Measurements from ENCODE around the gene PARVA. TPM values are rescaled to one million over a fixed set of nuclear protein-coding genes. Genes with fewer than 3 reads are reported as not detected.

PARVA gene
- total RNA-seq, 2 donors from 2014 or later = 55.9 to 58.1 TPM

DNA sequence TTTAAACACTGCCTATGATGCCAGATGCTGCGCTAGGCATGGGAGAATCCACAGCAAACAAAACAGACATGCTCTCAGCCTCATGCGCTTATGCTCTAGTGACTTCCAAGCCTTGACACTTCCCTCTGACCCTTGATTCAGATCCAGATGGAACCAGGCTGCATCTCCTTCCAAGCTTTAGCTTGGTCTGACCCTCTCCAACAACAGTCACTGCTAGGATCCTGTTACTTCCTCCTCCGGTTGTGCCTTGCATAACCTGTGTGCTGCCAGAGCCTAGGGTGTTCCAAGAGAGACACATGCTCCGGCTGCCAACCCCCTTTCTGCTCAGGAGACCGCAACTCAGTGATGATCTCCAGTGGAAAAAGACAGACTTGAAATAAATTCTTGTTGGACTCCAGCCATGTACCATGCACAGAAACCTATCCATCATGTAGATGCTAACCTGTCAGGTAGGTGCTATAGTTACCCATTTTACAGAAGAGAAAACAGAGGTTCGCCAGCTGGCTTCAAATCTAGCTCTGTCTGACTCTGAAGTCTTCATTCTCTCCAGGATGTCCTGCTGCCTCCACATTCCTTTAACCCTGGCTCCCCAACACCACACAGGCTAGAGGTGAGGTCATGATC, 160.5 kb downstream of the PARVA start:
- Histone ChIP-seq H3K36me3 (no peaks in the 10 kb centered on the region), H3K27me3 (no peaks in the 10 kb centered on the region), H3K9me3 (no peaks in the 10 kb centered on the region), H3K27ac (no peak overlapping the region), H3K4me1 (peaks cover 0 to 19% of the 10 kb centered on the region in 2 donors), H3K4me3 (no peak overlapping the region)
- no peak for DNase-seq (ENCODE audit: low spot score)
- TF ChIP-seq, protein P1, sequence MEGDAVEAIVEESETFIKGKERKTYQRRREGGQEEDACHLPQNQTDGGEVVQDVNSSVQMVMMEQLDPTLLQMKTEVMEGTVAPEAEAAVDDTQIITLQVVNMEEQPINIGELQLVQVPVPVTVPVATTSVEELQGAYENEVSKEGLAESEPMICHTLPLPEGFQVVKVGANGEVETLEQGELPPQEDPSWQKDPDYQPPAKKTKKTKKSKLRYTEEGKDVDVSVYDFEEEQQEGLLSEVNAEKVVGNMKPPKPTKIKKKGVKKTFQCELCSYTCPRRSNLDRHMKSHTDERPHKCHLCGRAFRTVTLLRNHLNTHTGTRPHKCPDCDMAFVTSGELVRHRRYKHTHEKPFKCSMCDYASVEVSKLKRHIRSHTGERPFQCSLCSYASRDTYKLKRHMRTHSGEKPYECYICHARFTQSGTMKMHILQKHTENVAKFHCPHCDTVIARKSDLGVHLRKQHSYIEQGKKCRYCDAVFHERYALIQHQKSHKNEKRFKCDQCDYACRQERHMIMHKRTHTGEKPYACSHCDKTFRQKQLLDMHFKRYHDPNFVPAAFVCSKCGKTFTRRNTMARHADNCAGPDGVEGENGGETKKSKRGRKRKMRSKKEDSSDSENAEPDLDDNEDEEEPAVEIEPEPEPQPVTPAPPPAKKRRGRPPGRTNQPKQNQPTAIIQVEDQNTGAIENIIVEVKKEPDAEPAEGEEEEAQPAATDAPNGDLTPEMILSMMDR (IDR thresholded peaks at IDR 0.05) = no peak

- H3K4me3 ChIP-seq = no peak overlapping the region
- peaks cover 0 to 19% of the 10 kb centered on the region in 2 donors for H3K4me1 ChIP-seq
- no peak for DNase-seq (ENCODE audit: low spot score)
- TF ChIP-seq, protein P1 (IDR thresholded peaks at IDR 0.05) = no peak
- H3K27ac ChIP-seq = no peak overlapping the region
- H3K27me3 ChIP-seq = no peaks in the 10 kb centered on the region
- no peaks in the 10 kb centered on the region for H3K36me3 ChIP-seq
- no peaks in the 10 kb centered on the region for H3K9me3 ChIP-seq
Observed at GRCh38 chr11:12538889-12539421, 161.6 kb downstream of the PARVA start.

DNA sequence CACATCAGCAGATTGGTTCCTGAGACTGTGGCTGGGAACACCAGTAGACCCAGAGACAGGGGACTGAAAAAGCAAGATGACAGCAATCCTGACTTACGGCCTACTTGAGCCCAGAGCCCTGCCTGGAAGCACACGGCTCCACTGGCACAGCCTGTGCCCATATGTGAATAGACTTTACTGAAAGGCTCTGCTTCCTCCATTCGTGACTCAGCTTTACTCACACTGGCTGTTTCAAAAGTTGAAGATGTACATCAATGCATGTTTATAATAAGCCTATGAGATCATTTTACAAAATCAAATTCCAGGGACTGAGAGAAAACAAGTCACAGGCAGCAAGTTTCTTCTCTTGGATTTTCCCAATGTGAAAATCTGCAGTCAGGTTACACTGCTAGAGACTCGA, 162.2 kb downstream of the PARVA start:
- Histone ChIP-seq H3K27ac (no peak overlapping the region), H3K27me3 (no peaks in the 10 kb centered on the region), H3K4me1 (peaks cover 0 to 19% of the 10 kb centered on the region in 2 donors), H3K36me3 (no peaks in the 10 kb centered on the region), H3K9me3 (no peaks in the 10 kb centered on the region), H3K4me3 (no peak overlapping the region)
- TF ChIP-seq, protein P1 (IDR thresholded peaks at IDR 0.05) = no peak
- no peak for DNase-seq (ENCODE audit: low spot score)

DNA sequence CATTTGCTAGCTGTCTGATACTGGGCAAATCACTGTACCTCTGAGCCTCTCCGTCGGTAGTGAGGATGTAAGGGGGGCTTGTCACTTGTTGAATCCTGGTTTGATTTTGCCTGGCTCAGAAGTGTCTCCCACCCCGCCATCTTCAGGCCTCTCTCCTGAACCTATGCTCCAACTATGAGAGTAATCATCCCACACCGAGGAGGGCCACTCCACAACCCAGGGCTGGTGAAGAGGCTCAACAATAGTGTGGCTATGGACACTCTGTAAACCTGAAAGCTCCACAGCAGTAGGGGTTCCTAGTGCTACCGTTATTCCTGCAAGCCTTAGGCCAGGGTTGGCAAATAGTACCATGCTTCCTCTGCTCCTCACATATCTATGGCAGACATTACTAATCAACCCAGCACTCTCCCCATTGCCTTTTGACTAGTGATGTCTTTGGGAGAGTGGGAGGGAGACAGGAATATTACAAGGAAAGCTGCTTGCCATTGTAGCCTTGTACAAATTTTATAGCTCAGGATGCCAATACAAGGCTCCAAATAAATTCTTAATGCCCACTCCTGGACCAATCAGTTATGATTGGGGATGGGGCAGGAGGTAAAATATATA, 162.8 kb downstream of the PARVA start:
- Histone ChIP-seq H3K4me1 (peaks cover 0 to 19% of the 10 kb centered on the region in 2 donors), H3K36me3 (no peaks in the 10 kb centered on the region), H3K4me3 (no peak overlapping the region), H3K27me3 (no peaks in the 10 kb centered on the region), H3K27ac (no peak overlapping the region), H3K9me3 (no peaks in the 10 kb centered on the region)
- TF ChIP-seq, protein P1 (IDR thresholded peaks at IDR 0.05) = no peak
- peak; percentile 23 for DNase-seq (ENCODE audit: low spot score)

- no peaks in the 10 kb centered on the region for H3K9me3 ChIP-seq
- TF ChIP-seq, protein P1 (IDR thresholded peaks at IDR 0.05) = no peak
- H3K27me3 ChIP-seq = no peaks in the 10 kb centered on the region
- H3K4me1 ChIP-seq = peaks cover 0 to 19% of the 10 kb centered on the region in 2 donors
- peak; percentile 58 for DNase-seq (ENCODE audit: low spot score)
- H3K36me3 ChIP-seq = no peaks in the 10 kb centered on the region
- no peak overlapping the region for H3K27ac ChIP-seq
- H3K4me3 ChIP-seq = no peak overlapping the region
Observed at GRCh38 chr11:12540913-12541582, 163.7 kb downstream of the PARVA start.

All from right atrium auricular region (tissue), 2 donors.